HG02759 (cell line): ENCODE data around the gene CMTM8.
A peak's percentile ranks its signal among the peaks of the same experiment; 100 is the strongest.
"Not testable (repeated sequence)": the region's sequence is repeated elsewhere in the genome, so short reads cannot be mapped to it uniquely, and the experiment has no call there.

Source experiments
- ATAC-seq: cut with Tn5 transposase; IDR thresholded peaks from one replicate; pipeline ENCODE4 v1.9.1; 2021; ENCODE audit warnings: mild to moderate bottlenecking, moderate library complexity; ENCODE audit not compliant: unreplicated experiment

CMTM8 gene

DNA sequence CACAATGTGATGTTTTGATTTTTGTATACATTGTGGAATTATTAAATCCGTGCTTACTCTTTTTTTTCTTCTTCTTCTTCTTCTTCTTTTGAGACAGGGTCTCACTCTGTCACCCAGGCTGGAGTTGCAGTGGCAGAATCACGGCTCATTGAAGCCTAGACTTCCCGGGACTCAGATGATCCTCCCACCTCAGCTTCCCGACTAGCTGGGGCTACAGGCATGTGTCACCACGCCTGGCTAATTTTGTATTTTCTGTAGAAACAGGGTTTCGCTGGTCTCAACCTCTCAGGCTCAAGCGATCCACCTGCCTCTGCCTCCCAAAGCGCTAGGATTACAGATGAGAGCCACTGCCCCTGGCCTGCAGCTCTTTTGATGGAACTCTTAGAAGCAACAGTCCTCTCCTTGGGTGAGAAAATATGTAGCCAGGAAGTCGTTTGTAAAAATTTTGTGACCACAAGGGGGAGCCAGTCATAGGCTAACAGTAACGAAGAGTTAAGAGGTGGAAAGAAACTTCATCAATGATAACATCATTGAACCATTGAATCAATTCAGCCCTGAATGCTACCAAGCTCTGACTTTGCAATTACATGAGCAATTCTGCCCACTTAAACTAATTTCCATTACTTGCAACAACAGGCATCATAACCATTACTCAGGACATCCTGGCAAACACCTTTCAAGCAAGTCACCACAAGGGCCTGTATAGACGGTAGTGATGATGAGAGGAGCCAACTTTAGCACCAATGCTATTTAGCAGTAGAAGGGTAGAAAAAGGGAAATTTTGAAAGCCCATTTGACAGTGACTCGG lies 136.5 kb downstream of the CMTM8 start:
- peak; percentile 69 for ATAC-seq

- no peak for ATAC-seq
Measured at GRCh38 chr3:32375596-32375930, 137.1 kb downstream of the CMTM8 start.

DNA sequence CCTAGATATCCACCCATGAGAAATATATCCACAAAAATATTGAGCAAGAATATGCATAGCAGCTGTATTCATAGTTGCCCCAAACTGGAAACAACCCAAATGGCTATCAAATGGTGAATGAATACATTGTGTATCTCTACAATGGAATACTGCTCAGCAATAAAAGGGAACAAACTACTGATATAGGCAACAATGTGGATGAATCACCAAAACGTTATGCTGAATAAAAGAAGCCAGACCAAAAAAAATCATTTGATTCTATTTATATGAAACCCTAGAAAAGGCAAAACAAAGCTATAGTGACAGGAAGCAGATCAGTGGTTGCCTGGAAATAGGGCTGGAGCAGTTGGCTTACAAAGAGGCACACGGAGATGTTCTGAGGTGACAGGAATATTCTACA lies 137.6 kb downstream of the CMTM8 start:
- ATAC-seq, result no peak

- ATAC-seq, result no peak
Measured at GRCh38 chr3:32379831-32380500, 141.5 kb downstream of the CMTM8 start.

DNA sequence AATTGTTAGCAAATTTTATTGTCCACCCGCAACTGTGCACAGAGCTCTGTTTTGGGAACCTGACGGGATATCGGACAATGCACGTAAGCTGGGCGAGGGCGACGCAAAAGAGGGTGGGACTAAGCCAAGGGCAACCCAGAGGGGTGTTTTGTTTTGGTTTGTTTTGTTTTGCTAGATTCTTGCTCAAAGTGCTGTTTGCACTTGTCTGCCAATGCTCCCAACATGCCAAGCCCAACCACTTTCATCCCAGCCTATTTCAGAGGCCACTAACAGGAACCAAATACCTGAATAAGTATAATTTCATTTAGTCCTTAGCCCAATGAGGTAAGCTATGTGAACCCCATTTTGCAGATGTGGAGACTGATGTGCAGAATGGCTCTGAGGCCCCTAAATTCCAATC lies 143.4 kb downstream of the CMTM8 start:
- no peak for ATAC-seq

DNA sequence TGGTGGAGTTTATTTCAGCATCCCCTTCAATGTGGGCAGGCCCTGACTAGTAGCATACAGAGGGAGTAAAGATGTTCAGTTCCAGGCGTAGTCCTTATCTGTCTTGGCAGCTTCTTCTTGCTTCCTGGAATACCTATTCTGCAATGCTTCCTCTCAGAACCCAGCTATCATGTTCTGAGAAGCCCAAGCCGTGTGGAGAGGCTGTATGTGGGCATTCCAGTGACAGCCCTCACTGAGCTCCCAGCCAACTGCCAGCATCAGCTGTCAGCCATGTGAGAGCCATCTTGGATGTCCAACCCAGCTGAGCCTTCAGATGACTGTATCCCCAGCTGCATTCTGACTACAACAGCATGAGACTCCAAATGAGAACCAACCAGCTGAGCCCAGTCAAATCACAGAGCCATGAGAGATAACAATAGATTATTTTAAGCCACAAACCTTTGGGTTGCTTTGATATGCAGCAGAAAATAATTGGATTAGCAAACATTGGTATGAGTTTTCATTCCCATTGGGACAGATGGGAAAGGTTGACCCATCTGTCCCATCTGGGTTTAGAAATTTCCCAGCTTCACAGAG lies 144.7 kb downstream of the CMTM8 start:
- no peak for ATAC-seq

GRCh38 chr3:32384938-32385337 lies 146.5 kb downstream of the CMTM8 start:
- ATAC-seq, result no peak

DNA sequence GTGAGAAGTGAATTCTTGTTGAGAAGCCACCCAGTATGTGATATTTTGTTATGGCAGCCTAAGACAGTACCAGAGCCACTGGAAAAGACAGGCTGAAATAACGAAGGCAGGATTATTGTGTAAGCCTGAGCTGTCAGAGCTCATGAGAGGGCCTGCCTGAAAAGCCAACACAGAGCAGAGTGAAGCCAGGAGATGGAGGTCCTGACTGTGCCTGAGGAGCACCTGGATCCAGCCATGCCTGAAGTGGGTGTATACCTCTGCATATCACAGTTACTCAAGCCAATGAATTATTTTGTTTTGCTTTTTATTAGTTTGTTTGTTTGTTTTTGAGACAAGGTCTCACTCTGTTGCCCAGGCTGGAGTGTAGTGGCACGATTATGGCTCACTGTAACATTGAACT lies 149.0 kb downstream of the CMTM8 start:
- ATAC-seq, result no peak

GRCh38 chr3:32389577-32389976 lies 151.1 kb downstream of the CMTM8 start:
- ATAC-seq, result not testable (repeated sequence)

GRCh38 chr3:32391643-32392535 lies 153.4 kb downstream of the CMTM8 start, which contains the start of gene CMTM7:
Gene CMTM7 (plus strand): TSS chr3:32391853. CDS start chr3:32391907, 54 bp downstream.
- ATAC-seq, result peak; percentile 33

DNA sequence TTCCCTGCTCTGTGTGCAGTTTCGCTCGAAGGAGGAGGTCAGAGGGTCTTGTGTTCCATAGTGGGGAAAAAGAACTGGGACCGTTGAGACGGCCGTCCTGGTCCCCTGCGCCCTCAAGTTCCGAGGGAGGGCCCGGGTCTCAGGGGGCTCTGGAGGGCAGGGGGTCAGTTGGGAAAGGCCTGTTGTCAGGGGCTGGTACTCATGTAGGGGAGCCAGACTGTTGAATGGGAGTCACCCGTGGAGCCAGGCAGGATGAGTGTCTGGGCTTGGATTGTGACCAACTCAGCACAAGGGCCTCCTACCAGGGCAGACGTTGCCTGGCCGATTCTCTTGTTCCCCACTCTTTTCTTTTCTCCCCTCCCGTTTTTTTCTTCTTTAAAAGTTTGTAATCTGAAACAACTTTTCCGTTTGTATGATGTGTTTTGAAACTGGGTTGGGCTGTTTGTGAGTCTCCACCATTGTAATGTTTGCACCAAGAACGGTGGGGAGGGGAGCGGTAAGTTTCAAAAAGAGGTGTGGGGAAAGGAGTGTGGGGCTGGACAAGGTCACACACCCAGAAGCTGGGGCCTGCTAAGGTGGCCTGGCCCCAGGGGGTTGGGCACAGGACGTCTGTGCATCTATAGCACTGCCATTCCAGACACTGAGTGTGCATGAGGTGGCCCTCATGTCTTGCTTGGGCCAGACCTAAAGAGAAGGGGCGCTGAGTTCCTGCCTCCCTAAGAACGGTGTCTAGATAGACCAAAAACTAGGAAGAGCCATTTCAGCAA lies 154.2 kb downstream of the CMTM8 start:
- peak; percentile 2 for ATAC-seq

- no peak for ATAC-seq
Measured at GRCh38 chr3:32395496-32395895, 157.0 kb downstream of the CMTM8 start.

DNA sequence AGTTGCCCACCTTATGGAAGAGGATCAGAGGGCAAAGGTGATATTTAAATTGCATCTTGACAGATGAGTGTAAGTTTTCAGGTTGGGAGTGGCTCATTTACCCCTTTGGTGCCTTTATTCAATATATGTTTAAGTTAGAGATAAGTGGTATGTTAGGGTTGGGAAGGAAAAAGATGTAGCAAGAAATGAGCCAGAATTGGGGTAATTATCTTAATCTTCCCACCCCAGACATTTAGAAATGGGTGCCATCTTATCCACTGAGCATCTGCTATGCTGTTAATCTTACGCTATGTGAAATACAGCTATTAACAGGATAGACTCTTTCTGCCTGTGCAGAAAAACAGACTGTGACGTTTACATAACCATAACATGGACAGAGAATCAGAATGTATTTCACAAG lies 159.5 kb downstream of the CMTM8 start:
- no peak for ATAC-seq

DNA sequence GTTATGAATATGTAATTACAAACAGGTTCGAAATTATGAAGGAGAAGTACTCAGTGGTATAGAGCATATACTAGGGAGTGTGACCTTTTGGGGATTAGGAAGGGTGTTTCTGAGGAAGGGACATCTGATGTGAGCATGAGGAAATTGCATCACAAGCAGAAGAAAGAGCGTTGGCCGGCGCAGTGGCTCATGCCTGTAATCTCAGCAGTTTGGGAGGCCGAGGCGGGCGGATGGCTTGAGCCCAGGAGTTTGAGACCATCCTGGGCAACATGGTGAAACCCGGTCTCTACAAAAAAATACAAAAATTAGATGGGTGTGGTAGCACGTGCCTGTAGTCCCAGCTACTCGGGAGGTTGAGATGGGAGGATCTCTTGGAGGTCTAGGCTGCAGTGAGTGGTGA lies 160.1 kb downstream of the CMTM8 start:
- ATAC-seq, result no peak

- no peak for ATAC-seq
Measured at GRCh38 chr3:32399030-32399620, 160.6 kb downstream of the CMTM8 start.

- ATAC-seq, result no peak
Measured at GRCh38 chr3:32401126-32401525, 162.6 kb downstream of the CMTM8 start.

- ATAC-seq, result peak; percentile 72
Measured at GRCh38 chr3:32401556-32402081, 163.1 kb downstream of the CMTM8 start.

DNA sequence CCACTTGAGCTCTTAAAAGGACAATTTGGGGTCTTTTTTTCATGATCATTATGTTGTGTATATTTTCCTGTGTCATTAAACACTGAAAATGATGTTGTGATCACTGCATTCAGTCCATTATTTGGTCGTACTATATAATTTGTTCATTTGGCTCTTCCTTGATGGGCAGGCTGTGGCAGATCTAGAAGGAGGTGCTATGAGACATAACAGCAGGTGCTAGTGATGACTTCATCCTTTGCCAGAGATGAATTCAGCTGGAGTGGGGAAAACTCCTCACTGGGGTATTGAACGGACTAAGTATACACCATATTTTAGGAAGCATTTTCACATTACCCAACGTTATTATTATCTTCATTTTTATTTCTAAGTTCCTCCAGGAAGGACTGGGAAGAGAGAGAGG lies 165.2 kb downstream of the CMTM8 start:
- ATAC-seq, result no peak

GRCh38 chr3:32404714-32405113 lies 166.2 kb downstream of the CMTM8 start:
- ATAC-seq, result no peak

DNA sequence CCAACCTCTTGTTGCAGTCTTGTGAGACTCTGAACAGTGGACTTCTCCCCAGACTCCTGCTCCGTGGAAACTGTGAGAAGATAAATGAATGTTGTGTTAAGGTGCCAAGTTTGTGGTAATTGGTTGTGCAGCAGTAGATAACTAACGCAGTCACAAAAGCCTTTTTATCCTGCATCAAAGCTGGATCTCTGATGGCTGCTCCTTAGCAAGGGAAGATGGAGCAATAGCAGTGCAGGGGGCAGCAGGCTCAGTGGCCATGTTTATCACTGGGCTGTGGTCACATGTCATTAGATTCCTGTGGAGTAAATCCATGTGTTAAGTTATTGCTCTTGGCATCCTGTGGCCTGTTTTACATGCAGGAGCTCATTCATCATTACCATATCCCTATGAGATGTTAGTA lies 166.7 kb downstream of the CMTM8 start:
- ATAC-seq, result no peak
